GM18505 (cell line): Measurements from ENCODE around the gene RAE1.

Experiments used
- ATAC-seq: cut with Tn5 transposase; IDR thresholded peaks from one replicate; pipeline ENCODE4 v1.9.1; 2021; ENCODE audit not compliant: unreplicated experiment
- POLR2A ChIP-seq: IDR thresholded peaks from 4 replicates; pipeline ENCODE4 v1.6.1; 2011; ENCODE audit warnings: borderline replicate concordance; ENCODE audit not compliant: insufficient read depth, insufficient read length; ENCODE audit errors: extremely low read depth

Gene RAE1

DNA sequence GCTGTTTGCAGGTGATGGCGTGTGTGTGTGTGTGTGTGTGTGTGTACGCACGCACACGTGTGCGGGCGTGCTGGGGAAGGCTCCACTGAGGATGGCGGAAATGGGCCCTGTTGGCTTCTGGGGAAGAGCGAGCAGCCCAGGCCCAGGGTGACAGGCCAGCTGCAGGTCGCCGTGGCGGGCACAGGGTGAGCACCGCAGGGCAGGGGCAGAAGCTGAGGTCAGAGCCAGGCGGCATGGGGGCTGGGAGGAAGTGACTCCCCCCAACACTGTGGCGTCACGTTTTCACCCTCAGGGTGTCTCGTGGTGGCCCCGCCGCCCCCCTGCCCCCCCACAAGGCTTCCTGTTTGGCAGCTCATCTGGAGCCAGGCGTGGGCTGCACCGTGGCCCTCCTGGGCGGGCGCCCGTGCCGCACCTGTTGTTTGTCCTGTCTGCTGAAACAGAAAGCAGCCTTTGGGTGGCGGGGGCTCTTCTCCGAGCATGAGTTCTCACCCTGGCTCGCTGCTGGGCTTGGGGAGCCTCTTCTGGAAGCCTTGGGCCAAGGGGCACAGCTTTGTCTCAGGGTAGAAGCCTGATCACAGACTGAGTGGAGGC lies 47.3 kb downstream of the RAE1 start:
- peak; percentile 47 for TF ChIP-seq POLR2A
- ATAC-seq = peak; percentile 61

DNA sequence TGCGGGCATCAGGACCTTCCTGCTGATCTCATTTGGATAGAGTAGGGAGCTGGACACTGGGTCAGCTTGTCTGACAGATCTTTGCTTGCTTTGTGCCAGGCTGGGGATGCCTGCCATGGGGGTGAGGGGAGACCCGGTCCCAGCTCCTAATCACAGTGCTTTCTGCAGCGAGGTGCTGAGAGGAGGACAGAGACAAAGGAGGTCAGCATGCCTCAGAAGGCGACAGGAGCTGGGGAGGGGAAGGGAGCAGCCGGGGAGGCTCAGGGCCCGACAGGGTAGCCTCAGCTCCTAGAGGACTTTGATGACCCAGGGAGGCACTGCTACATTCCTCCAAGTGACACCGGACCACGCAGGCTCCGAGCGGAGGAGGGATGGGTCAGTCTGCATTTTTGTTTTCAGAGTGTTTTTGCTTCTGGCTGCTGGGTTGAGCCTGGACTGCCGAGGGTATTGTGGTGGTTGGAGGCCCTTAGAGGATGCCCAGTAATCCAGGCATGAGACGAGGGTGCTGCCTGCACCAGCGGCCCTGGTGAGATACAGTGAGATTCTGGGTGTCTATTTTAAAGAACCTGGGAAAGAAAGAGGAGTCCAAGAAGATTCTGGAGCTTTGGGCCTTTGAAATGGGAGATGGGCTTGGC lies 48.0 kb downstream of the RAE1 start:
- no peak for ATAC-seq
- no peak for TF ChIP-seq POLR2A

GRCh38 chr20:57399587-57400155 lies 48.6 kb downstream of the RAE1 start:
- no peak for TF ChIP-seq POLR2A
- ATAC-seq = no peak

DNA sequence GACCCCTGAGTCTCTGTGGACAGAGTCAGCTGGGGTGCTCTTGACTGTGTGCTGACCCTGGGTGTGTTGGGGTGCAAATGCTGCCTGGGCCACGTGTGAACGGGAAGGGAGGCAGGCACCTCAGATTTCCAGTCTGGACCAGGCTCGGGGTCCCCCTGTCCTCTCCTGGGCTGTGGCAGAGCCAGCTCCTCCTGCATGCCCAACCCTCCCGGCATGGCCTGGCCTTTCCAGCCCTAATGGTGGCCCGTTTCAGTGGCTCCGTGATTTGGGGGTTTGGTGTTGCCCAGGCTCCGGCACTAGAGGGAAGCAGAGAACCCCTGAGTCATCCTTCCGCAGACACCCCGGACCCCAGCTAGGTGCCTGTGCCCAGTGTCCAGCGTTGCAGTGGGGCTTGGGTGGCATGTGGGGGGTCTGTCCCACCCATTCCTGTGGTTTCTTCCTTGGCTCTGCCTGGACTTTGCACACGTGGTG lies 49.2 kb downstream of the RAE1 start:
- no peak for ATAC-seq
- no peak for TF ChIP-seq POLR2A

DNA sequence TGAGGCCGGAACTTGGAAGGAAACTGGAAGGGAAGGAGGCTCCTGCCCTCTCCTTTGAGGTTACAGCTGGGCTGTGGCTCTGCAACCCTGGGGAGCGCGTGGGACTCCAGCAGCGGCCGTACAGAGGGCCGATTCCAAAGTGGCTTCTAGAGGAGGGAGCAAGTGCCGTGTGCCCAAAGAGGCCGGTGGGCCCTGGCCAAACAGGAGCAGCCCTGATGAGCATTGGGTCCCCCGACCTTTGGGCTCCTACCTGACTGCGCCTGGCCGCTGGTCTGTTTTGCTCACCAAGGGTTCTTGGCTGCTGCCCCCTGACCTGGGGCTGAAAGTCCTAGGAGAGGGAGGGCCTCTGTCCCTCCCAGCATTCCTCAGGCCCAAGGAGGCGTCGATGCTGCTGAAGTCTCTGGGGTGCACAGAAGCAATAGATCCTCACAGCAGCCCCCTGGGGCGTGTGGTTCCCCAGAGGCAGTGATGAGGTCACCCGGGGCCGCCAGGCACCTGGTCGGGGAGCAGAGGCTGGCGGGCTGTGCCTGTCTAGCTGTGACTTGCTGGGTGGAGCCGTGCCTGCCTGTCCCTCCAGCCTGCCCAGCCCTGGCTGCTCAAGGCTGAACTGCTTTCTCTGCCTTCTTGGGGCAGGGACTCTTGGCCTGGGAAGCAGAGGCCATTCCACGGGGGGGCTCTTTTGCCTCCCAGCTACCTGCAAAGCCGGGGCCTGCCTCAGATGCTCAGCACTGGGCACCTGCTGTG lies 49.9 kb downstream of the RAE1 start:
- TF ChIP-seq POLR2A = no peak
- no peak for ATAC-seq

DNA sequence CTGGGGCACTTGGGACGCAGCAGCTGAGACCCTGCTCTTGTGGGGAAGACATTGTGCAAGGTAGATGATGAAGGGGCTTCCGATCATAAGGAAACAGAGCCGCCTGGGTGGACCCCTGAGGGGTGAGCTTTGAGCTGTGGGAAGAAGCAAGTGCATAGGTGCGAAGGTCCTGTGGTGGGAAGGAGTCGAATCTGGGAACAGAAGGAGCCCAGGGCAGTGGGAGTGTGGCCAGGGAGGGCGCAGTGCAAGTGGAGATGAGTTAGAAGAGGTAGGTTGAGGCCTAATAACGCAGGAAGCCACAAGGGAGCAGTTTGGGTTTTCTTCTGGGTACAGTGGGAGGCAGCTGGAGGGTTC lies 50.5 kb downstream of the RAE1 start:
- no peak for TF ChIP-seq POLR2A
- no peak for ATAC-seq

DNA sequence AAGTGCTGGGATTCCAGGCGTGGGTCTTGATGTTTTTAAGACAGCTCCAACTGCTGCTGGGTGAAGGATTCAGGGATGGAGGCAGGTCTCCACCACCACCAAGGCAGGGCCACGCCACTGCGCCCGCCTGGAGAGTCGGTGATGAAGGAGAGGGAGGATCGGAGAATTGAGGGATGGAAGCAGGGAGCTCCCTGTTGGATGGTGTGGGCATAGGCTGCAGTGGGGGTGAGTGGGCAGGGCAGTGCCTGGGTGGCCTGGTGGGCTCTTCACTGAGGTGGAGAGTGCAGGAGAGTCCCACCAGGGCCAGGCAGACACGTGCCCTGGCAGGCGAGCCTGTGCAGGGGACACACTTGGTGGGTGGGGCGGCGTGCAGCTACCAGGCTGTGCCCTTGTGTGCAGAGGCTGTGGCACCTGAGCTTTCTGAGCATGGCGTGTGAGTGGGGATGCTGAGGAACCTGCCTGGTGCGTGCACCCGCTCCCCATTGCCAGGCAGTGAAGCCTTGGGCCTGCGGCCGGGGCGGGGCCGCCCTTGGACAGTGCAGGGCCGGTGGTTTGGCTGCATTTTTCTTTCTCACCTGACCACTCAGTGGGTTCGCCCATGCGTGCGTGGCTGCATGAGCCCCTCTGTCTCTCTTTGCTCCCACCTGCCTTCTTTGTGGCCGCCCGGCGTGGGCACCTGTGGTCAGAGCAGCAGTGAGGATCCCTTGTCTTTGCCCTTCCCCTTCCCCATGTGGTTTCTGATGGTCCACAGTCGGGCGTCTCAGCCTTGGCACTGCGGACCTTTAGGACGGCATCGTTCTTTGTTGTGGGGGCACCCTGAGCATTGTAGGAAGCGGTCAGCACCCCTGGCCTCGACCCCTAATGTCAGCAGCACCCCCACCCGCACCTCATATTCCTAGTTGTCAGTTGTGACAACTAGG lies 51.4 kb downstream of the RAE1 start:
- peak; percentile 36 for TF ChIP-seq POLR2A
- ATAC-seq = no peak

GRCh38 chr20:57403216-57403615 lies 52.2 kb downstream of the RAE1 start:
- no peak for ATAC-seq

DNA sequence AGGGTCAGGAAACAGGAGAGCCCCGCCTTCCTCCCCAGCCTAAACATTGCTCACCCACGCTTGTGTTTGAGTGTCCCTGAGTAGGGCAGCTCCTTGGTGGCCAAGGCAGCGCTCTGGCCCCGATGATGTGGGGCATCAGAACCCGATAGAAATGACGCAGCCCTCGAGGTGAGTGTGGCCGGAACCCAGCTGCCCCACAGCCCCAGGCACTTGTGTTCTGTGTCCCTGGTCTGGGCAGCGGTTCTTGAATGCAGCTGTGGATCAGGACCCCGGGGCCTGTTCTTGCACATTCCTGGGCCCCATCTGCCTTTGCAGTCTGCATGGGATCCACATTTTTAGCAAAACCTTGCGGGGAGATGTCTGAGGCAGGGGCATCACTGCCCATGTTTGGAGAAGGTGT lies 53.0 kb downstream of the RAE1 start:
- ATAC-seq = no peak
- TF ChIP-seq POLR2A = no peak

More at GRCh38 chr20:57403216-57403615, 52.2 kb downstream of the RAE1 start:
- TF ChIP-seq POLR2A = no peak

- no peak for ATAC-seq
- TF ChIP-seq POLR2A = peak; percentile 17
These were observed 53.5 kb downstream of the RAE1 start for GRCh38 chr20:57404419-57405072.

GRCh38 chr20:57405236-57406016 lies 54.4 kb downstream of the RAE1 start:
- TF ChIP-seq POLR2A = no peak
- no peak for ATAC-seq

DNA sequence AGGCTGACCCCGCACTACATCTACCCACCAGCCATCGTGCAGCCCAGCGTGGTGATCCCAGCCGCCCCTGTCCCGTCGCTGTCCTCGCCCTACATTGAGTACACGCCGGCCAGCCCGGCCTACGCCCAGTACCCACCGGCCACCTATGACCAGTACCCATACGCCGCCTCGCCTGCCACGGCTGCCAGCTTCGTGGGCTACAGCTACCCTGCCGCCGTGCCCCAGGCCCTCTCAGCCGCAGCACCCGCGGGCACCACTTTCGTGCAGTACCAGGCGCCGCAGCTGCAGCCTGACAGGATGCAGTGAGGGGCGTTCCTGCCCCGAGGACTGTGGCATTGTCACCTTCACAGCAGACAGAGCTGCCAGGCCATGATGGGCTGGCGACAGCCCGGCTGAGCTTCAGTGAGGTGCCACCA lies 56.5 kb downstream of the RAE1 start:
- ATAC-seq = no peak
- no peak for TF ChIP-seq POLR2A
